CD8-positive, alpha-beta memory T cell (primary cell): ENCODE data around the gene MKLN1. TPM values are rescaled to one million over a fixed set of nuclear protein-coding genes. Genes with fewer than 3 reads are reported as not detected.

ENCODE experiments used
- CTCF ChIA-PET: fragments of 350-600 bp; sonication (Branson Sonifier 250); formaldehyde crosslinking; loops from one replicate; lab custom pipeline; 2021; ENCODE audit warnings: antibody characterized with exemption; lab: Charles Lee
- POLR2A ChIA-PET: fragments of 350-600 bp; sonication (Branson Sonifier 250); formaldehyde crosslinking; loops from one replicate; lab custom pipeline; 2021; ENCODE audit warnings: antibody characterized with exemption; lab: Charles Lee
- DNase-seq, 5 donors: peaks; one replicate each; pipeline versions ENCODE4 v3.0.0 to v3.0.0-alpha.2; 2020 to 2022; ENCODE audit warnings: mixed read lengths in 1 of 5
- H3K27ac ChIP-seq: one replicate; pipeline ENCODE4 v1.7.0; 2013; ENCODE audit warnings: low read depth, mild to moderate bottlenecking, low read length, moderate library complexity
- H3K27me3 ChIP-seq: 2 replicates; pipeline ENCODE4 v1.7.0; 2013; ENCODE audit warnings: low read length, mild to moderate bottlenecking; ENCODE audit not compliant: insufficient read depth, poor library complexity, severe bottlenecking
- H3K36me3 ChIP-seq: 2 replicates; pipeline ENCODE4 v1.7.0; 2013; ENCODE audit warnings: mild to moderate bottlenecking, low read length, moderate library complexity; ENCODE audit not compliant: insufficient read depth
- H3K4me1 ChIP-seq: 2 replicates; pipeline ENCODE4 v1.7.0; 2013; ENCODE audit warnings: mild to moderate bottlenecking, low read length, moderate library complexity; ENCODE audit not compliant: insufficient read depth
- H3K4me3 ChIP-seq: 2 replicates; pipeline ENCODE4 v1.7.0; 2013; ENCODE audit warnings: mild to moderate bottlenecking, low read length
- H3K9me3 ChIP-seq: 2 replicates; pipeline ENCODE4 v1.7.0; 2013; ENCODE audit warnings: mild to moderate bottlenecking, low read length
- H3K27ac Mint-ChIP-seq, 8 donors: one replicate each; pipeline ENCODE4 v1.8.0; 2020 to 2021; ENCODE audit warnings: mixed read lengths in 8 of 8, mild to moderate bottlenecking in 6 of 8, inconsistent platforms in 3 of 8, moderate library complexity in 3 of 8
- H3K27me3 Mint-ChIP-seq, 2 donors: one replicate each; pipeline ENCODE4 v1.8.0; 2020 to 2021; ENCODE audit warnings: mixed read lengths in 2 of 2, mild to moderate bottlenecking in 1 of 2, moderate library complexity in 1 of 2
- H3K36me3 Mint-ChIP-seq, 3 donors: one replicate each; pipeline ENCODE4 v1.8.0; 2020 to 2021; ENCODE audit warnings: mixed read lengths in 3 of 3, inconsistent platforms in 1 of 3, mild to moderate bottlenecking in 1 of 3
- H3K4me1 Mint-ChIP-seq, 3 donors: one replicate each; pipeline ENCODE4 v1.8.0; 2020 to 2021; ENCODE audit warnings: mixed read lengths in 3 of 3, inconsistent platforms in 1 of 3, mild to moderate bottlenecking in 1 of 3
- H3K4me3 Mint-ChIP-seq, 7 donors: one replicate each; pipeline ENCODE4 v1.8.0; 2020 to 2021; ENCODE audit warnings: mixed read lengths in 7 of 7, mild to moderate bottlenecking in 6 of 7, moderate library complexity in 4 of 7, inconsistent platforms in 2 of 7
- H3K9me3 Mint-ChIP-seq, 5 donors: one replicate each; pipeline ENCODE4 v1.8.0; 2020 to 2022; ENCODE audit warnings: mixed read lengths in 5 of 5, mild to moderate bottlenecking in 3 of 5, moderate library complexity in 2 of 5, inconsistent platforms in 1 of 5
- polyA plus RNA-seq: library from polyadenylated mRNA; unstranded; fragments of 300-500 nt; fragmentation: Illumina TruSeq; gene quantifications from one replicate; pipeline ENCODE4 v1.2.3, GENCODE V29; 2021
- total RNA-seq, 2 experiments: library from RNA; stranded (reverse); gene quantifications; one replicate each; pipeline ENCODE4 v1.2.3, GENCODE V29; 2021

The MKLN1 gene
- total and polyA plus RNA-seq, 3 experiments from 2014 or later: 21.8 to 34.0 (median 31.0) TPM

GRCh38 chr7:131338173-131338572 lies 10.5 kb downstream of the MKLN1 start:
- peaks cover 66 to 89% (median 72%) of the 10 kb centered on the region in 3 donors for H3K4me1 Mint-ChIP-seq
- peaks cover 7 to 26% (median 20%) of the 10 kb centered on the region in 3 donors for H3K36me3 Mint-ChIP-seq
- Histone ChIP-seq H3K27ac (no peak overlapping the region), H3K4me1 (peaks cover 9% of the 10 kb centered on the region), H3K36me3 (no peaks in the 10 kb centered on the region), H3K4me3 (no peak overlapping the region), H3K9me3 (peaks cover 9% of the 10 kb centered on the region), H3K27me3 (no peaks in the 10 kb centered on the region)
- POLR2A ChIA-PET: interaction anchor here (0.6 kb wide), 1 partner anchor 8 kb away, joined by 4 read pairs; no protein-coding TSS in a partner anchor
- no peak overlapping the region for H3K4me3 Mint-ChIP-seq
- H3K27me3 Mint-ChIP-seq: no peaks in the 10 kb centered on the region
- CTCF ChIA-PET: interaction anchor here (1.0 kb wide), 2 partner anchors 10 to 14 kb away, joined by 3 to 4 read pairs; partner anchors contain the start of gene MKLN1
- H3K27ac Mint-ChIP-seq: peak overlapping the region in 2 of 8 donors; percentile 58 to 62
- H3K9me3 Mint-ChIP-seq: peaks cover 10 to 21% (median 17%) of the 10 kb centered on the region in 5 donors
- DNase-seq: no peak

DNA sequence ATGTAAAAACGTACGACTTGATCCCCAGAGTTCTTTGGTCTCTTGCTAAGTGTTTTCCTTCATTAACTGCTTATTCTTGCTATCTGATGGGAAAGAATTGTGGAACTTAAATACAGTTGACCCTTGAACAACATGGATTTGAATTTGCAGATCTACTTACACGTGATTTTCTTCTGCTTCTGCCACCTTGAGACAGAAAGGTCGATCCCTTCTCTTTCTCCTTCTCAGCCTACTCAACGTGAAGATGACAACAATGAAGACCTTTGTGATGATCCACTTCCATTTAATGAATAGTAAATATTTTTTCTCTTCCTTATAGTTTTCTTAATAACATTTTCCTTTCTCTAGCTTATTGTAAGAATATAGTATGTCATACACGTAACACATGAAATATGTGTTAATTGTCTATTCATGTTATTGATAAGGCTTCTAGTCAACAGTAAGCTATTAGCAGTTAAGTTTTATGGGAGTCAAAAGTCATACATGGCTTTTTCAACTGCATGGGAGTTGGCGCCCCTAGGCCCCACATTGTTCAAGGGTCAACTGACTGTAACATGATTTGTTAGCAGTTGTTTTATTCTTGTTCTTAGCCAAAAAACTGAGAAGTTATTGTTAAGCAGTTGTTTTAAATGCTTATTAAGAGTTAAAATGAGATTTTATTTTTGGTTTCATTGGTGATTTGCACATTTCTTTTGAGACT lies 11.2 kb downstream of the MKLN1 start:
- Histone ChIP-seq H3K4me1 (peaks cover 9% of the 10 kb centered on the region), H3K9me3 (peaks cover 9% of the 10 kb centered on the region), H3K36me3 (no peaks in the 10 kb centered on the region), H3K27ac (no peak overlapping the region), H3K4me3 (no peak overlapping the region), H3K27me3 (no peaks in the 10 kb centered on the region)
- H3K4me3 Mint-ChIP-seq: no peak overlapping the region
- no peaks in the 10 kb centered on the region for H3K27me3 Mint-ChIP-seq
- POLR2A ChIA-PET: no interaction called here
- CTCF ChIA-PET: interaction anchor here (1.0 kb wide), 2 partner anchors 11 to 15 kb away, joined by 3 to 4 read pairs; partner anchors contain the start of gene MKLN1
- DNase-seq: no peak
- H3K4me1 Mint-ChIP-seq: peaks cover 67 to 89% (median 73%) of the 10 kb centered on the region in 3 donors
- H3K9me3 Mint-ChIP-seq: peaks cover 10 to 21% (median 17%) of the 10 kb centered on the region in 5 donors
- H3K27ac Mint-ChIP-seq: no peak overlapping the region
- H3K36me3 Mint-ChIP-seq: peaks cover 7 to 26% (median 17%) of the 10 kb centered on the region in 3 donors

DNA sequence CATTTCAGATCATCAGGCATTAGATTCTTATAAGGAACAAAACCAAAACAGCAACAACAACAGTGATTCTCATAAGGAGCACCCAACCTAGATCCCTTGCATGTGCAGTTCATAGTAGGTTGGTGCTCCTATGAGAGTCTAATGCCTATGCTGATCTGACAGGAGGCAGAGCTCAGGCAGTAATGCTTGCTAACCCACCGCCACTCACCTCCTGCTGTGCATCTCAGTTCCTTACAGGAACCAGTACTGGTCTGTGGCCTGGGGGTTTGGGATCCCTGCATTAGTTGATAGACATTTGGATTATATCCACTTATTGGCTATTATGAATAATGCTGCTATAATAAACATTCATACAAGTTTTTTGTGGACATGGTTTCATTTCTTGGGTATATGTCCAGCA lies 14.0 kb downstream of the MKLN1 start:
- no peaks in the 10 kb centered on the region for H3K27me3 ChIP-seq

DNA sequence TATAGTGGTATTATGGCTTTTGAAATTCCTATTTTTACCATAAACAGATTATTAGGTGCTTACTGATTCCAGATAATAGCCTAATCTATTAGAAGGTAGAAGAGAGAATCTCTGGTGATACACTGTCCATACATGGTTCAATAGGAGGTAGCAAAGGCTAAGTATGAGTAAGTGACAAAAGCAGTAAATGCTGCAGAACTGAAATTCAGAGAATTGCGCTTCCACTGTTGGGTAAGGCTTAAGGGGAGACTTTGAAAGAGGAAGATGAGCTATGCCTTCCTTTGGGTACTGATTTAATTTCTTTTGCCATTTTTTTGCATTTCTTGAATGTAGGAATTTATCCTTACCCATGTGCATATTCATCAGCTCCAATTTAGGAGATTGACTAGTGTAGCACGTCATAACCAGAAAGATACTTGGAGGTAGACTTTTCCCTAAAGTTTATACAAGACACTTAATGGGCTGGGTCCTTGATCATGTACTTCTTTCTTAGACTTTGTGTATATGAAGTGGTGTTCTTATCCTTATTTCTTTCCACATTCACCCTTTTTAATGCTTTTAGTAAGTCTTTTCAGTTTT lies 15.3 kb downstream of the MKLN1 start:
- Mint-ChIP-seq H3K36me3 (peaks cover 2 to 11% (median 10%) of the 10 kb centered on the region in 3 donors), H3K4me3 (no peak overlapping the region), H3K4me1 (peaks cover 63 to 84% (median 82%) of the 10 kb centered on the region in 3 donors), H3K27me3 (no peaks in the 10 kb centered on the region), H3K27ac (no peak overlapping the region), H3K9me3 (peaks cover 0 to 4% (median 3%) of the 10 kb centered on the region in 5 donors)
- peaks cover 11% of the 10 kb centered on the region for H3K4me1 ChIP-seq
- H3K27me3 ChIP-seq: no peaks in the 10 kb centered on the region
- no peak overlapping the region for H3K27ac ChIP-seq
- no peaks in the 10 kb centered on the region for H3K36me3 ChIP-seq
- DNase-seq: no peak
- POLR2A ChIA-PET: no interaction called here
- H3K9me3 ChIP-seq: no peaks in the 10 kb centered on the region
- no peak overlapping the region for H3K4me3 ChIP-seq
- CTCF ChIA-PET: no interaction called here

More for the DNA sequence above, 14.0 kb downstream of the MKLN1 start:
- no peak for DNase-seq
- H3K36me3 ChIP-seq: no peaks in the 10 kb centered on the region
- no peak overlapping the region for H3K4me3 ChIP-seq
- H3K4me3 Mint-ChIP-seq: no peak overlapping the region
- H3K9me3 ChIP-seq: peaks cover 5% of the 10 kb centered on the region
- H3K4me1 Mint-ChIP-seq: peaks cover 56 to 79% (median 74%) of the 10 kb centered on the region in 3 donors
- H3K9me3 Mint-ChIP-seq: peaks cover 6 to 11% (median 10%) of the 10 kb centered on the region in 5 donors
- H3K27ac Mint-ChIP-seq: peak overlapping the region in 2 of 8 donors; percentile 18 to 78
- H3K27ac ChIP-seq: no peak overlapping the region
- no peaks in the 10 kb centered on the region for H3K27me3 Mint-ChIP-seq
- peaks cover 5% of the 10 kb centered on the region for H3K4me1 ChIP-seq
- CTCF ChIA-PET: no interaction called here
- POLR2A ChIA-PET: no interaction called here
- H3K36me3 Mint-ChIP-seq: peaks cover 4 to 17% (median 15%) of the 10 kb centered on the region in 3 donors

- H3K9me3 ChIP-seq: no peaks in the 10 kb centered on the region
- DNase-seq: no peak
- H3K4me1 Mint-ChIP-seq: peaks cover 60 to 85% (median 76%) of the 10 kb centered on the region in 3 donors
- H3K4me1 ChIP-seq: peaks cover 11% of the 10 kb centered on the region
- H3K36me3 Mint-ChIP-seq: peaks cover 0 to 7% (median 5%) of the 10 kb centered on the region in 3 donors
- H3K4me3 ChIP-seq: no peak overlapping the region
- H3K4me3 Mint-ChIP-seq: no peak overlapping the region
- ChIA-PET CTCF (interaction anchor here (2.4 kb wide), 1 partner anchor 450 kb away, joined by 4 read pairs; no protein-coding TSS in a partner anchor), POLR2A (interaction anchor here (0.7 kb wide), 1 partner anchor 9 kb away, joined by 4 read pairs; no protein-coding TSS in a partner anchor)
- H3K27ac ChIP-seq: no peak overlapping the region
- H3K27ac Mint-ChIP-seq: peak overlapping the region in 5 of 8 donors; percentile 4 to 82 (median 30)
- no peaks in the 10 kb centered on the region for H3K9me3 Mint-ChIP-seq
- no peaks in the 10 kb centered on the region for H3K27me3 ChIP-seq
- H3K27me3 Mint-ChIP-seq: no peaks in the 10 kb centered on the region
- H3K36me3 ChIP-seq: no peaks in the 10 kb centered on the region
Measured at GRCh38 chr7:131346885-131347592, 19.4 kb downstream of the MKLN1 start.

GRCh38 chr7:131352032-131352431 lies 24.4 kb downstream of the MKLN1 start:
- Mint-ChIP-seq H3K36me3 (peaks cover 0 to 8% (median 7%) of the 10 kb centered on the region in 3 donors), H3K27ac (no peak overlapping the region), H3K4me1 (peaks cover 60 to 81% (median 80%) of the 10 kb centered on the region in 3 donors), H3K27me3 (no peaks in the 10 kb centered on the region), H3K9me3 (no peaks in the 10 kb centered on the region), H3K4me3 (no peak overlapping the region)
- Histone ChIP-seq H3K27ac (no peak overlapping the region), H3K36me3 (no peaks in the 10 kb centered on the region), H3K27me3 (no peaks in the 10 kb centered on the region), H3K4me3 (no peak overlapping the region), H3K4me1 (peaks cover 14% of the 10 kb centered on the region), H3K9me3 (no peaks in the 10 kb centered on the region)
- ChIA-PET CTCF (no interaction called here), POLR2A (no interaction called here)
- DNase-seq: no peak

DNA sequence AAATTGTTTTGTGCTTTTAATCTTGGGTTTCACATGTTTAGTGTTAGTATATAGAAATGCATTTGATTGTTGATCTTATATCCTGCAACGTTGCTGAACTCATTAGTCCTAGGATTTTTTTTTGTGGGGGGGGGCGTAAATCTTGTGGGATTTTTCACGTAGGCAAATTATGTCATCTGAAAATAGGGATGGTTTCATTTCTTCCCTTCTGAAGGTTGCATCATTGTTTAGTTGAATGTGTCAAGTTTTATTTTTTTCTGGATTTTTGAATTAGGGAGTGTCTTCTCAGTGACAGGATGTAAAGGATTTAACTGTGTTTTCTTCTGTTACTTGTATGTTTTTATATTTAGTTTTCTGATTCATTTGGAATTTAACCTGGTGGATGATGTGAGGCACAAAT lies 26.7 kb downstream of the MKLN1 start:
- Mint-ChIP-seq H3K4me1 (peaks cover 66 to 84% (median 83%) of the 10 kb centered on the region in 3 donors), H3K27me3 (no peaks in the 10 kb centered on the region), H3K4me3 (no peak overlapping the region), H3K27ac (no peak overlapping the region), H3K36me3 (peaks cover 0 to 8% (median 7%) of the 10 kb centered on the region in 3 donors), H3K9me3 (no peaks in the 10 kb centered on the region)
- ChIA-PET CTCF (no interaction called here), POLR2A (no interaction called here)
- Histone ChIP-seq H3K36me3 (no peaks in the 10 kb centered on the region), H3K27me3 (no peaks in the 10 kb centered on the region), H3K27ac (no peak overlapping the region), H3K4me1 (peaks cover 25% of the 10 kb centered on the region), H3K4me3 (no peak overlapping the region), H3K9me3 (no peaks in the 10 kb centered on the region)
- no peak for DNase-seq
